ENCODE data around the gene NCEH1. TPM values are rescaled to one million over a fixed set of nuclear protein-coding genes. Genes with fewer than 3 reads are reported as not detected.

Gene NCEH1
- total and polyA plus RNA-seq, 2 of the 13 experiments (the other 11 are each of a cell fraction or from before 2014, with no cell fraction given): 12.9 to 21.4 TPM

GRCh38 chr3:172601066-172601832 is 109.6 kb downstream of the NCEH1 start (continued):
- TF ChIP-seq ZNF142 (CRISPR knock-in tag; IDR thresholded peaks at IDR 0.05) (no peak), TAF15 (IDR thresholded peaks at IDR 0.05; ENCODE audit: low read depth, low read length, poor library complexity, severe bottlenecking) (no peak), ZBTB7A (CRISPR knock-in tag; IDR thresholded peaks at IDR 0.05) (no peak), TSC22D2 (CRISPR knock-in tag; IDR thresholded peaks at IDR 0.05; ENCODE audit: borderline replicate concordance) (no peak), SMC3 (IDR thresholded peaks at IDR 0.05; ENCODE audit: low read length) (no peak), CCDC6 (CRISPR knock-in tag; IDR thresholded peaks at IDR 0.05) (no peak), YEATS2 (CRISPR knock-in tag; IDR thresholded peaks at IDR 0.05; ENCODE audit: borderline replicate concordance) (peak; percentile 45; the same call in 1 of the 2 replicates), KMT2A (CRISPR knock-in tag; IDR thresholded peaks at IDR 0.05) (no peak), ZNF816 (CRISPR knock-in tag; IDR thresholded peaks at IDR 0.05; ENCODE audit: borderline replicate concordance) (no peak), JUN (CRISPR knock-in tag; IDR thresholded peaks at IDR 0.05) (no peak; the same call in 1 of the 2 replicates), MED1 (CRISPR knock-in tag; IDR thresholded peaks at IDR 0.05) (peak; percentile 45), ZNF7 (CRISPR knock-in tag; IDR thresholded peaks at IDR 0.05) (no peak), ZNF619 (CRISPR knock-in tag; IDR thresholded peaks at IDR 0.05) (no peak), MYC (CRISPR knock-in tag; IDR thresholded peaks at IDR 0.05; ENCODE audit: borderline replicate concordance) (no peak), PRDM4 (CRISPR knock-in tag; IDR thresholded peaks at IDR 0.05; ENCODE audit: borderline replicate concordance) (no peak), TFDP1 (CRISPR knock-in tag; IDR thresholded peaks at IDR 0.05; ENCODE audit: borderline replicate concordance) (no peak)
- TF ChIP-seq, protein P1, sequence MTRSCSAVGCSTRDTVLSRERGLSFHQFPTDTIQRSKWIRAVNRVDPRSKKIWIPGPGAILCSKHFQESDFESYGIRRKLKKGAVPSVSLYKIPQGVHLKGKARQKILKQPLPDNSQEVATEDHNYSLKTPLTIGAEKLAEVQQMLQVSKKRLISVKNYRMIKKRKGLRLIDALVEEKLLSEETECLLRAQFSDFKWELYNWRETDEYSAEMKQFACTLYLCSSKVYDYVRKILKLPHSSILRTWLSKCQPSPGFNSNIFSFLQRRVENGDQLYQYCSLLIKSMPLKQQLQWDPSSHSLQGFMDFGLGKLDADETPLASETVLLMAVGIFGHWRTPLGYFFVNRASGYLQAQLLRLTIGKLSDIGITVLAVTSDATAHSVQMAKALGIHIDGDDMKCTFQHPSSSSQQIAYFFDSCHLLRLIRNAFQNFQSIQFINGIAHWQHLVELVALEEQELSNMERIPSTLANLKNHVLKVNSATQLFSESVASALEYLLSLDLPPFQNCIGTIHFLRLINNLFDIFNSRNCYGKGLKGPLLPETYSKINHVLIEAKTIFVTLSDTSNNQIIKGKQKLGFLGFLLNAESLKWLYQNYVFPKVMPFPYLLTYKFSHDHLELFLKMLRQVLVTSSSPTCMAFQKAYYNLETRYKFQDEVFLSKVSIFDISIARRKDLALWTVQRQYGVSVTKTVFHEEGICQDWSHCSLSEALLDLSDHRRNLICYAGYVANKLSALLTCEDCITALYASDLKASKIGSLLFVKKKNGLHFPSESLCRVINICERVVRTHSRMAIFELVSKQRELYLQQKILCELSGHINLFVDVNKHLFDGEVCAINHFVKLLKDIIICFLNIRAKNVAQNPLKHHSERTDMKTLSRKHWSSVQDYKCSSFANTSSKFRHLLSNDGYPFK (CRISPR knock-in tag; IDR thresholded peaks at IDR 0.05; ENCODE audit: borderline replicate concordance): no peak
